HG03196 (cell line): ENCODE measurements around the gene ATG10.

Source experiments
- ATAC-seq: cut with Tn5 transposase; IDR thresholded peaks from one replicate; pipeline ENCODE4 v1.9.1; 2021; ENCODE audit not compliant: unreplicated experiment

The ATG10 gene

GRCh38 chr5:82274343-82275211, 302.8 kb downstream of the ATG10 start:
- ATAC-seq: no peak

GRCh38 chr5:82275216-82275664, 303.4 kb downstream of the ATG10 start:
- no peak for ATAC-seq

GRCh38 chr5:82276800-82277612, 305.2 kb downstream of the ATG10 start:
- ATAC-seq: no peak

GRCh38 chr5:82277613-82277986, 305.8 kb downstream of the ATG10 start:
- ATAC-seq: no peak

- peak; percentile 91 for ATAC-seq
These were observed 306.3 kb downstream of the ATG10 start, which contains the start of gene RPS23 for GRCh38 chr5:82277987-82278710. Gene RPS23, minus strand, starts transcription at chr5:82278354. Its CDS starts 31 bp downstream, at chr5:82278323.

- no peak for ATAC-seq
These were observed 307.0 kb downstream of the ATG10 start for GRCh38 chr5:82278711-82279370.

GRCh38 chr5:82283893-82284292, 312.1 kb downstream of the ATG10 start:
- no peak for ATAC-seq

- no peak for ATAC-seq
These were observed 313.4 kb downstream of the ATG10 start for GRCh38 chr5:82285206-82285605.

- ATAC-seq: no peak
These were observed 315.8 kb downstream of the ATG10 start for GRCh38 chr5:82287625-82288024.

- ATAC-seq: no peak
These were observed 318.2 kb downstream of the ATG10 start for GRCh38 chr5:82290005-82290404.

GRCh38 chr5:82290908-82291307, 319.1 kb downstream of the ATG10 start:
- ATAC-seq: no peak

GRCh38 chr5:82291420-82291819, 319.6 kb downstream of the ATG10 start:
- ATAC-seq: no peak

GRCh38 chr5:82295144-82295543, 323.3 kb downstream of the ATG10 start:
- no peak for ATAC-seq

GRCh38 chr5:82295959-82296531, 324.2 kb downstream of the ATG10 start:
- ATAC-seq: no peak

- ATAC-seq: no peak
These were observed 325.1 kb downstream of the ATG10 start for GRCh38 chr5:82296929-82297328.

GRCh38 chr5:82297711-82298110, 325.9 kb downstream of the ATG10 start:
- ATAC-seq: no peak

- no peak for ATAC-seq
These were observed 326.8 kb downstream of the ATG10 start for GRCh38 chr5:82298668-82299067.

GRCh38 chr5:82301190-82301589, 329.4 kb downstream of the ATG10 start:
- no peak for ATAC-seq
